Endodermal cell (in vitro differentiated cells): Measurements from ENCODE around the gene CHST14. TPM values are rescaled to one million over a fixed set of nuclear protein-coding genes. Genes with fewer than 3 reads are reported as not detected.
A peak's percentile ranks its signal among the peaks of the same experiment; 100 is the strongest.

Experiments used
- DNase-seq: peaks from one replicate; pipeline ENCODE4 v3.0.0-alpha.2; 2017
- H3K27ac ChIP-seq: 2 replicates; pipeline ENCODE4 v1.5.1; 2013; ENCODE audit warnings: mild to moderate bottlenecking, low read depth, low read length, moderate library complexity
- H3K27me3 ChIP-seq: 2 replicates; pipeline ENCODE4 v1.6.1; 2013; ENCODE audit warnings: mild to moderate bottlenecking, low read length, moderate library complexity; ENCODE audit not compliant: insufficient read depth, control insufficient read depth, poor library complexity, severe bottlenecking
- H3K36me3 ChIP-seq: 2 replicates; pipeline ENCODE4 v1.7.0; 2013; ENCODE audit warnings: mild to moderate bottlenecking, low read length, moderate library complexity; ENCODE audit not compliant: control insufficient read depth, insufficient read depth
- H3K4me1 ChIP-seq: one replicate; pipeline ENCODE4 v1.7.0; 2013; ENCODE audit warnings: low read length; ENCODE audit not compliant: control insufficient read depth, insufficient read depth
- H3K4me3 ChIP-seq: 2 replicates; pipeline ENCODE4 v1.5.1; 2013; ENCODE audit warnings: mild to moderate bottlenecking, low read length, moderate library complexity
- H3K9ac ChIP-seq: 2 replicates; pipeline ENCODE4 v1.6.1; 2013; ENCODE audit warnings: mild to moderate bottlenecking, low read length, moderate library complexity; ENCODE audit not compliant: poor library complexity, severe bottlenecking; ENCODE audit errors: extremely low read depth
- H3K9me3 ChIP-seq: 2 replicates; pipeline ENCODE4 v1.6.1; 2013; ENCODE audit warnings: mild to moderate bottlenecking, low read length, moderate library complexity; ENCODE audit not compliant: control insufficient read depth
- H3K27ac Mint-ChIP-seq: 2 replicates; pipeline ENCODE4 v1.8.0; 2020; ENCODE audit warnings: mixed read lengths
- H3K27me3 Mint-ChIP-seq: 2 replicates; pipeline ENCODE4 v1.8.0; 2021; ENCODE audit warnings: mild to moderate bottlenecking, mixed read lengths; ENCODE audit not compliant: insufficient read depth
- H3K36me3 Mint-ChIP-seq: 2 replicates; pipeline ENCODE4 v1.8.0; 2020; ENCODE audit warnings: low read depth, mixed read lengths
- H3K4me1 Mint-ChIP-seq: 2 replicates; pipeline ENCODE4 v1.8.0; 2020; ENCODE audit warnings: mixed read lengths
- H3K4me3 Mint-ChIP-seq: 2 replicates; pipeline ENCODE4 v1.8.0; 2020; ENCODE audit warnings: mild to moderate bottlenecking, moderate library complexity, mixed read lengths
- H3K9me3 Mint-ChIP-seq: 2 replicates; pipeline ENCODE4 v1.8.0; 2020; ENCODE audit warnings: mild to moderate bottlenecking, mixed read lengths
- CTCF ChIP-seq: fragments of 200-600 bp; sonication (generic); conservative IDR thresholded peaks from 2 replicates; pipeline ENCODE4 v1.5.0; 2021; ENCODE audit warnings: antibody characterized with exemption, mild to moderate bottlenecking
- WGBS, 2 experiments: methylation state at CpG; one replicate each; pipeline versions ENCODE4 v1.1.5 to v1.1.7; 2013; ENCODE audit warnings: missing lambda C conversion rate in 2 of 2, mixed read lengths in 1 of 2; ENCODE audit not compliant: insufficient coverage in 1 of 2, insufficient read length in 1 of 2; 5-methylcytosine and 5-hydroxymethylcytosine counted together
- total RNA-seq, 2 donors: library from RNA; stranded (reverse); fragmentation: NEBNext Ultra II Directional in 1 of 2; extraction: Animal tissue kit (Norgen Biotek cat#: 25700) in 1 of 2; gene quantifications; 2 replicates in 1 of 2; 3 replicates in 1 of 2; pipeline ENCODE4 v1.2.1, GENCODE V29; 2021

CHST14 gene
- total RNA-seq, 2 donors from 2014 or later = 33.7 to 43.0 TPM

- H3K4me1 Mint-ChIP-seq = peaks cover 3% of the 10 kb centered on the region
- peaks cover 43% of the 10 kb centered on the region for H3K36me3 Mint-ChIP-seq
- no peaks in the 10 kb centered on the region for H3K9me3 Mint-ChIP-seq
- H3K27ac Mint-ChIP-seq = no peak overlapping the region
- no peaks in the 10 kb centered on the region for H3K4me1 ChIP-seq
- no peak overlapping the region for H3K4me3 Mint-ChIP-seq
- WGBS, 2 experiments = 71 to 93% methylated on average over 1 to 3 of the region's 3 CpGs
- H3K27ac ChIP-seq = no peak overlapping the region
- no peak overlapping the region for H3K4me3 ChIP-seq
- DNase-seq = no peak
- no peaks in the 10 kb centered on the region for H3K9me3 ChIP-seq
- TF ChIP-seq CTCF = no peak
- H3K27me3 Mint-ChIP-seq = no peaks in the 10 kb centered on the region
- no peak overlapping the region for H3K9ac ChIP-seq
- no peaks in the 10 kb centered on the region for H3K27me3 ChIP-seq
- H3K36me3 ChIP-seq = peaks cover 47% of the 10 kb centered on the region
These were observed 6.1 kb upstream of the CHST14 start for GRCh38 chr15:40464595-40465185.

GRCh38 chr15:40465939-40466338 is 4.8 kb upstream of the CHST14 start:
- WGBS, 2 experiments = 97 to 100% methylated on average over 3 to 10 of the region's 10 CpGs
- no peaks in the 10 kb centered on the region for H3K27me3 Mint-ChIP-seq
- H3K36me3 ChIP-seq = peaks cover 41% of the 10 kb centered on the region

GRCh38 chr15:40466426-40467260 is 4.1 kb upstream of the CHST14 start:
- Histone ChIP-seq H3K4me1 (peaks cover 6% of the 10 kb centered on the region), H3K36me3 (peaks cover 41% of the 10 kb centered on the region), H3K27me3 (no peaks in the 10 kb centered on the region), H3K9me3 (no peaks in the 10 kb centered on the region), H3K9ac (no peak overlapping the region), H3K27ac (no peak overlapping the region), H3K4me3 (no peak overlapping the region)
- no peak for TF ChIP-seq CTCF
- Mint-ChIP-seq H3K4me3 (no peak overlapping the region), H3K9me3 (no peaks in the 10 kb centered on the region), H3K36me3 (peaks cover 36% of the 10 kb centered on the region), H3K27me3 (no peaks in the 10 kb centered on the region), H3K27ac (peak overlapping the region; percentile 17), H3K4me1 (peaks cover 12% of the 10 kb centered on the region)
- WGBS, 2 experiments = 89 to 92% methylated on average over 4 to 7 of the region's 7 CpGs
- DNase-seq = no peak

More at GRCh38 chr15:40465939-40466338, 4.8 kb upstream of the CHST14 start:
- Histone ChIP-seq H3K9me3 (no peaks in the 10 kb centered on the region), H3K27ac (no peak overlapping the region), H3K4me3 (no peak overlapping the region), H3K27me3 (no peaks in the 10 kb centered on the region), H3K4me1 (peaks cover 6% of the 10 kb centered on the region), H3K9ac (no peak overlapping the region)
- TF ChIP-seq CTCF = no peak
- DNase-seq = no peak
- peaks cover 38% of the 10 kb centered on the region for H3K36me3 Mint-ChIP-seq
- no peak overlapping the region for H3K27ac Mint-ChIP-seq
- H3K4me3 Mint-ChIP-seq = no peak overlapping the region
- no peaks in the 10 kb centered on the region for H3K9me3 Mint-ChIP-seq
- peaks cover 10% of the 10 kb centered on the region for H3K4me1 Mint-ChIP-seq
